Measurements from ENCODE around the gene RNGTT. TPM values are rescaled to one million over a fixed set of nuclear protein-coding genes. Genes with fewer than 3 reads are reported as not detected.

The RNGTT gene
- total RNA-seq, 1 experiment from 2014 or later: 15.7 TPM

DNA sequence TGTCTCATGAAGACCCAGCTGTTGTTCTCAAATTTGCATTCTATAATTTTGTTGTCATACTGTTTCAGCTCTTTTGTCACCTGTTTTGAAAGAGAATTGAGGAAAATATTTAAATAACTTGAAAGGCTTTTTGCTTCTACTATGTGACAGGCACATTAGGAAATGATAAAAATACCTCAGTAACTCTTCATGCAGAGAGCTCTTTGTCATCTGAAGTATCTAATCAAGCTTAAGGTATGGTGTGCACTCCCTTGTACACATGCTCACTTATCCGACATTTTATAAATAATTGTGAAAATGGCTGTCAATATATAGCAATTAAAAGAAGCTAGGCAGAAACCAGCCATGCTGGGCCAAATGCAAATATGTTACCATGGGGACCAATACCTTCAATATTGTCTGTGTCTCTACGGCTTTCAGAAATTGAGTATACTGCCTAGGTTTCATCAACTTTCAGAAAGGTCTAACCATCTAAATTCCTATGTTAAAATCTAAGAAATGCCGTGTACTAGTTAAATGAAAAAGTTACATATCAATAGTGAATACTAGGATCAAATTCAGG lies 349.0 kb downstream of the RNGTT start:
- Histone ChIP-seq H3K27ac (ENCODE audit: low read length) (no peak overlapping the region), H3F3A (ENCODE audit: low read length, unreplicated experiment) (no peaks in the 10 kb centered on the region), H4K20me1 (ENCODE audit: low read length) (no peaks in the 10 kb centered on the region), H3K9me2 (replicated peaks; ENCODE audit: low read length) (no peaks in the 10 kb centered on the region), H3K9me3 (ENCODE audit: low read length) (no peaks in the 10 kb centered on the region), H3K79me2 (ENCODE audit: low read length) (no peaks in the 10 kb centered on the region), H3K4me2 (ENCODE audit: low read length) (no peak overlapping the region), H3K4me3 (ENCODE audit: low read length) (no peak overlapping the region), H3K36me3 (ENCODE audit: low read depth, low read length) (no peaks in the 10 kb centered on the region), H3K9ac (ENCODE audit: low read length) (no peak overlapping the region), H3K4me1 (ENCODE audit: insufficient read depth, low read length) (no peaks in the 10 kb centered on the region), H3K27me3 (ENCODE audit: low read length) (no peaks in the 10 kb centered on the region), H2AFZ (ENCODE audit: low read length) (no peak overlapping the region)
- ChIA-PET POLR2A (ENCODE audit: unreplicated experiment) (no interaction called here), CTCF (no interaction called here)
- BruUV-seq (replicated peaks): no TSS peak
- TF ChIP-seq EZH2phosphoT487 (IDR thresholded peaks at IDR 0.05; ENCODE audit: borderline replicate concordance, low read length) (no peak), EZH2 (IDR thresholded peaks at IDR 0.05; ENCODE audit: low read length, unreplicated experiment) (no peak)
- TF ChIP-seq, protein P1, sequence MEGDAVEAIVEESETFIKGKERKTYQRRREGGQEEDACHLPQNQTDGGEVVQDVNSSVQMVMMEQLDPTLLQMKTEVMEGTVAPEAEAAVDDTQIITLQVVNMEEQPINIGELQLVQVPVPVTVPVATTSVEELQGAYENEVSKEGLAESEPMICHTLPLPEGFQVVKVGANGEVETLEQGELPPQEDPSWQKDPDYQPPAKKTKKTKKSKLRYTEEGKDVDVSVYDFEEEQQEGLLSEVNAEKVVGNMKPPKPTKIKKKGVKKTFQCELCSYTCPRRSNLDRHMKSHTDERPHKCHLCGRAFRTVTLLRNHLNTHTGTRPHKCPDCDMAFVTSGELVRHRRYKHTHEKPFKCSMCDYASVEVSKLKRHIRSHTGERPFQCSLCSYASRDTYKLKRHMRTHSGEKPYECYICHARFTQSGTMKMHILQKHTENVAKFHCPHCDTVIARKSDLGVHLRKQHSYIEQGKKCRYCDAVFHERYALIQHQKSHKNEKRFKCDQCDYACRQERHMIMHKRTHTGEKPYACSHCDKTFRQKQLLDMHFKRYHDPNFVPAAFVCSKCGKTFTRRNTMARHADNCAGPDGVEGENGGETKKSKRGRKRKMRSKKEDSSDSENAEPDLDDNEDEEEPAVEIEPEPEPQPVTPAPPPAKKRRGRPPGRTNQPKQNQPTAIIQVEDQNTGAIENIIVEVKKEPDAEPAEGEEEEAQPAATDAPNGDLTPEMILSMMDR (conservative IDR thresholded peaks at IDR 0.05; ENCODE audit: low read depth, low read length): no peak
- ATAC-seq (no peak), DNase-seq (no peak)
- intact Hi-C loops (cut with micrococcal nuclease): no loop called here

DNA sequence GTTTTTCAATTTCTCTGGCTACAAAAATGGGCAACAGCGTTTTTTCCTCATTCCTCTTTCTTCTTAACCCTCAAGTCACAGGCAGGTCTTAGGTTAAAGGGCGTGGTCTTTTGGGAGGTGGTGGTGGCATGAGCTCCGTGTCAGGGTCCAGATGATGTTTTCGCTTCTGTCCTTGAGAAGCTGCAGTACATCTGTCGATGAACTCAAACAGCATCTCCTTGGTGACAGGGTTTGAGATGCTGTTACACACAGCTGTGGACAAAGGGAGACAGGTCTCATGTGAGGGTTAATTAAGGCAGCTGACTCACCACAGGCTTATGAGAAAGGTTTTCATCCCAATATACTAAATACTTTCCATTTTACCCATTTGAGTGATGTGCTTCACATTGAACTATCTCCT lies 350.8 kb downstream of the RNGTT start:
- intact Hi-C loops (cut with micrococcal nuclease): no loop called here

DNA sequence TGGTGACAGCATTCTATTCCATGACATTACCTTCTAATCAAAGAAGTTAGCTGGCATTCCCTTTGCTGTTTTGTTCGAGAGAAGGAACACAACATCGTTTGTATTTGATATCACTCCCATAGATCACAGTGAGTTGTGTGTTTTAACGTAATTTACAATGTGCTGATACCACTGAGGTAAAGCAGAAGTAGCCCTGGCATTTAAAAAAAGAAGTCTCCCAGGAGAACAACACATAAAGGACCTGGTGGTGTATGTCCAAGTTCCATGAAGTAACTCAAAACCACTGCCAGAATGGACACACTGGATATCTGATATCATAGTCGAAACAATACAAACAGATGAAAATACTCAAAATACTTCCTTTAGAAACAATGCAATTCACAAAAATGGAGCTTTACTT lies 351.7 kb downstream of the RNGTT start:
- Histone ChIP-seq H3K9me3 (ENCODE audit: low read length) (no peaks in the 10 kb centered on the region), H3K27ac (ENCODE audit: low read length) (no peak overlapping the region), H3F3A (ENCODE audit: low read length, unreplicated experiment) (no peaks in the 10 kb centered on the region), H3K9ac (ENCODE audit: low read length) (no peak overlapping the region), H2AFZ (ENCODE audit: low read length) (no peak overlapping the region), H3K79me2 (ENCODE audit: low read length) (no peaks in the 10 kb centered on the region), H3K4me3 (ENCODE audit: low read length) (no peak overlapping the region), H3K36me3 (ENCODE audit: low read depth, low read length) (no peaks in the 10 kb centered on the region), H4K20me1 (ENCODE audit: low read length) (no peaks in the 10 kb centered on the region), H3K9me2 (replicated peaks; ENCODE audit: low read length) (no peaks in the 10 kb centered on the region), H3K4me2 (ENCODE audit: low read length) (no peak overlapping the region), H3K4me1 (ENCODE audit: insufficient read depth, low read length) (no peaks in the 10 kb centered on the region), H3K27me3 (ENCODE audit: low read length) (no peaks in the 10 kb centered on the region)
- TF ChIP-seq EZH2phosphoT487 (IDR thresholded peaks at IDR 0.05; ENCODE audit: borderline replicate concordance, low read length) (no peak), EZH2 (IDR thresholded peaks at IDR 0.05; ENCODE audit: low read length, unreplicated experiment) (no peak)
- TF ChIP-seq, protein P1 (conservative IDR thresholded peaks at IDR 0.05; ENCODE audit: low read depth, low read length): no peak
- intact Hi-C loops (cut with micrococcal nuclease): no loop called here
- DNase-seq: no peak
- ChIA-PET CTCF (no interaction called here), POLR2A (ENCODE audit: unreplicated experiment) (no interaction called here)
- ATAC-seq: no peak
- no TSS peak for BruUV-seq (replicated peaks)

More for the DNA sequence above, 350.8 kb downstream of the RNGTT start:
- CTCF ChIA-PET: no interaction called here
- no peak overlapping the region for H3K4me3 ChIP-seq (ENCODE audit: low read length)
- no peak overlapping the region for H3K27ac ChIP-seq (ENCODE audit: low read length)
- no peak overlapping the region for H3K9ac ChIP-seq (ENCODE audit: low read length)
- no peaks in the 10 kb centered on the region for H3K9me2 ChIP-seq (replicated peaks; ENCODE audit: low read length)
- no peaks in the 10 kb centered on the region for H3K27me3 ChIP-seq (ENCODE audit: low read length)
- BruUV-seq (replicated peaks): no TSS peak
- H3K4me1 ChIP-seq (ENCODE audit: insufficient read depth, low read length): no peaks in the 10 kb centered on the region
- no peaks in the 10 kb centered on the region for H4K20me1 ChIP-seq (ENCODE audit: low read length)
- TF ChIP-seq EZH2phosphoT487 (IDR thresholded peaks at IDR 0.05; ENCODE audit: borderline replicate concordance, low read length) (no peak), EZH2 (IDR thresholded peaks at IDR 0.05; ENCODE audit: low read length, unreplicated experiment) (no peak)
- TF ChIP-seq, protein P1 (conservative IDR thresholded peaks at IDR 0.05; ENCODE audit: low read depth, low read length): no peak
- H3K36me3 ChIP-seq (ENCODE audit: low read depth, low read length): no peaks in the 10 kb centered on the region
- H3K9me3 ChIP-seq (ENCODE audit: low read length): no peaks in the 10 kb centered on the region
- no peaks in the 10 kb centered on the region for H3K79me2 ChIP-seq (ENCODE audit: low read length)
- H3F3A ChIP-seq (ENCODE audit: low read length, unreplicated experiment): no peaks in the 10 kb centered on the region
- H3K4me2 ChIP-seq (ENCODE audit: low read length): no peak overlapping the region
- DNase-seq (no peak), ATAC-seq (no peak)
- POLR2A ChIA-PET (ENCODE audit: unreplicated experiment): no interaction called here
- H2AFZ ChIP-seq (ENCODE audit: low read length): no peak overlapping the region

Data from PC-3 (cell line).